ENCODE data around the gene PDE4D. TPM values are rescaled to one million over a fixed set of nuclear protein-coding genes. Genes with fewer than 3 reads are reported as not detected.

Gene PDE4D
- total RNA-seq, 1 donor from 2014 or later, result 81.0 TPM

DNA sequence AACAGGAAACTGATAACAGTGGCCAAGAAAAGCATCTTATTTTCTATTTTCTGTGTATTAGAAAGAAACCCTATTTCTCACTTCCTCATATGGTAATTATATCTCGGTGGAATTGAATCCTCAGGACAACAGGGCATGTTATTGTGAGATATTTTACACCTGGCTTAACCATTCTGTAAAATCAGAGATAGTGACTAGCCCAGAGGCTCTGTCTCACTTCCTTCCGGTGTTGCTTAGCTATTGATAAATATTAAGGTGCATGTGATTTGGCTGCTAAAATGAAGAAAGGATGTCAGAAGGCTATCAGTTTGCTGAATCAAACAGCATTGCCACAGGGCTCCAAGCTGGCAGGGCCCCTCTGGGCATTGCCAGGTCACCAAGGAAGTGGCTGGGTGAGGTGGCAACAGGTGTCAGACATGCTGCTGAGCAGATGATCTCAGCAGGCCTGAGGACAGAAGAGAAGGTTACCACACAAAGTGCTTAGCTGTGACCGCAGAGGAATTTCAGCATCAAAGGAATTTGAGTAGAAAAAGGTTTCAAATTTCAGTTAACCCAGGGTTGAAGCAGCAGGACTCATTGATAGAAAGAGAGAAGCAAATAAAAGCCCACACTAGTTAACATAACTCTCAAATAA is 330.7 kb downstream of the PDE4D start:
- intact Hi-C loops (cut with micrococcal nuclease), result no loop called here

DNA sequence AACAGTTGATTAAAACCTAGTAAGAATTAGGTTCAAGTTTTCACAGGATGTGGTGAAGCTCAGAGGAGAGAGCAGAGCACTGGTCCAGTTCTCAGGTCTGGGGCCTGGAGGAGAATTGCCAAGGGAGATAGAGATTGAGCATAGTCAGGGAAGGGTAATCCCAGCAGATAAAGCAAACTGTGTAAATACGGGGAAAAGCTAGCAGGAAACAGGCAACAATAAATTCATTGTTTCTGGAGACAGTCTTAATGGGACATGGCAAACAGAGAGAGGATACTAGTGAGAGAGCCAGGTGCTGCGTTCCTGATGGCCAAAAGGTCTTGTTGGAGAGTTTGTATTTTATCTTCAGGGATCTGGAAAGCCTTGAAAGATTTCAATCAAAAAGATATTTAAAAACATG is 333.0 kb downstream of the PDE4D start:
- intact Hi-C loops (cut with micrococcal nuclease), result no loop called here

DNA sequence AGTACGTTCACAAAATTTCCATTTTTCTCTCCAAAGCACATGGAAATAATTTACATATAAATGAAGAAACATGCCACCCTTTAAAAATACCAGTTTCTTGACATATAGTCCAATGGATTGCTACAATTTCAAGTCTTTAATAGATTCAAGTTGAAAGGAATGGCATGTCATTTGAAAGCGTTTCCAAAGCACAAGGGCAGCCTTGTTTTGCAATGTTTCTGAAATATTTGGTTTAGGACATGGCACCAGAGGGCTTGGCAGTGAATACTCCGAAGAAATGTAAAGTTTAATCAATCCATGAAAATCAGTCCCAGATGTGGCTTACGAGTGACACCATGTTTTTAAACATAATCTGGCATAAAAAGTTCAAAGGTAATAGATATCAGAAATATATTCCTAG is 333.7 kb downstream of the PDE4D start:
- intact Hi-C loops (cut with micrococcal nuclease), result no loop called here

DNA sequence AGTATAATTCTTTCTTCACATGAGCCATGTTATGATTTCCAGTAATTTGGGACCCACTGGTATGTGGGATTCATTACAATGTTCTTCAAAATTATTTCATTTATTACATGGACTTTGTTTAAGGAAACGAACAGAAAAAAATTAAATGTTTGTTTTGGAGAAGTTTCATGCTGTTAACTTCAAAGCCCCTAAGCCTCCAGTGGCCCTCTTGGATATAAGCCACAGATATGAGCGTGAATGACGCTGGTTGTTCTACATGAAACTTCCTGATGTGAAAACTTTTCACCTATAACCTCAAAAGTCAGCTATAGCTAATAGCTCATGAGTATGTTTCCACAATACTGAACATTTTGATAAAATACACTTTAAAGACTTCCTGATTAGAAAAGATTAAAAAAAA is 334.2 kb downstream of the PDE4D start:
- intact Hi-C loops (cut with micrococcal nuclease), result no loop called here

DNA sequence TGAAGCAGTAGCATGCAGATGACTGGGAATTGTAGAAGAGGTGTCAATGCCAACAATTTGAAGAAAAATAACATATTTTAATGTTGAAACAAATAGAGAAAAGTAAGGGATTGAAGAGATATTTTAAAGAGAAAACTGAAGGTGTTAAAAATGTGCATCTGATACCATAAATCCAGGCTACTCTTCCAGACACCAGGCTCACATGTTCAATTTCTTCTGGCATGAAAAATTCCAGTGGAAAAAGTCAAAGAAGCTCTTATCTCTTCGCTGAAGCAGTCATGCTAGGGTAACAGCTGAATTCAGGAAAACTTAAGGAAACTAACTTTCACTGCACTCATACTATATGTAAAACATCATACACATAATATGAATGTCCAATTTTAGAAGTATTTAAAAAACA is 335.0 kb downstream of the PDE4D start:
- intact Hi-C loops (cut with micrococcal nuclease), result no loop called here

DNA sequence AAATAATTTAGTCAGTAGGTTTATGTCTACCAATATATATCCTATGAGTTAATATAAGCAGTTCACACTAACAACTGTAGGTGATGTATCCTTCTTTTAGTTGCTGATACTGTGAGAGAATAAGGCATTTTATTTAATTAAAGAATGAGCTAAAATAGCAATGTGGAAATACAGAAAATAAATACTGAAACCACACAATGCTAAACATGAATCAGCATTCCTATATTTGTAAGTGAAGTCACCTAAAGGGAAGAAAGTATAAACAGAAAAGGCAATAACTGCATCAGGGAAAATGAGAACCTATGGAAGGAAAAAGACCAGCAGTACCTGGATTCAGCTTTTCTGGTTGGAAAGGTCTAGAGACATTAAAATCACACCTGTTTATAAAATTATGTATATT is 336.0 kb downstream of the PDE4D start:
- intact Hi-C loops (cut with micrococcal nuclease), result no loop called here

DNA sequence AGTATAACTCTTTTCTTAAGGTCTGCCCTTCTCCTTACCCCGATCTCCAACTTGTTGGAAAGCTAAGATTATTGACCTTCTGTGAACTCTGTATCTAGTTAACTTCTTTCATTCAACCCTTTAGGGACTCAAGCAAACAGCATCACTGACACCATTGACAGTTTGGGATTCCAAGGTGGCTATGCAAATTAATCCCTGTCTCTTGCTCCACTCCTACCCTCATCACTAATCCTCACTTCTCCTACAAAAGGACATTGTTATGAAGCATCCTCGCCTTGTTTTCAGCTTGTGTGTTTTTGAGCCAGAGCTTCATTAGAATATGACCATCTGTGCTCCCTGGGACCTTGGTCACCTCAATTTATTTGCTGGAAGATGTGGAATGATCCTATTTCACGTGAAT is 337.9 kb downstream of the PDE4D start:
- intact Hi-C loops (cut with micrococcal nuclease), result no loop called here

DNA sequence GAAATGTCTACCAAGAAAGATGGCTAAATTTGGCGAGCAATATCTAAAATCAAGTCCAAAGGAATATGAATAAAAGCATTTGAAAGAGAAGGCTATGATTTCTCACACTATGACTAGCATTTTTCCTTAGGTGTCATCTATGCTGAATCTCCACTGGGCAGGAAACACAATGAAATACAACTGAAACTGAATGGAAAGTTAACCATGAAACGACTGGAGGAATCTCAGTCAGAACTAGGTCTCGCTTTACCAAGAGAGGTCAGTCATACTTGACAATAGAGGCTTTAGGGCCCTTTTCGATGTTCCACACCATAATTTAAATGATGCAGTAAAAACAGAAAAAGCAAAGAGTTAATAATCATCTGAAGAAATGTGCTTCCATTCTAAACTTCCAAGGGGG is 339.0 kb downstream of the PDE4D start:
- intact Hi-C loops (cut with micrococcal nuclease), result no loop called here

DNA sequence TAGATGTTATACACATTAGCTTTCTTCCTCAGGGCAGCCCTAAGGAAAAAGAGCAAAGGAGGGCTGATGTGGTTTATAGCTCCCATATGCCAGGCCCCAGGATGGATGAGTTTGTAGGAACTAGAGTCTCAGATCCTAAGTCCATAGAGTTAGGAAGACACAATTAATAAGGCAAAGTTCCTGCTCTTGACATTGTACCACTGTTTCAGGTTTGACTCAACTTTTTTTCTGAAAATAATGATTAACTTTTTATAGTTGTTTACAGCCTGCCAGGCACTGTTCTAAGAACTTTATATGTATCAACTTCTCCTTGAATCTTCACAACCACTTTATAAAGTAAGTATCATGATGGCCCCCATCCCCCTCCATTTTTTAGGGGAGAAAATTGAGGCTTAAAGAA is 339.5 kb downstream of the PDE4D start:
- intact Hi-C loops (cut with micrococcal nuclease), result no loop called here

DNA sequence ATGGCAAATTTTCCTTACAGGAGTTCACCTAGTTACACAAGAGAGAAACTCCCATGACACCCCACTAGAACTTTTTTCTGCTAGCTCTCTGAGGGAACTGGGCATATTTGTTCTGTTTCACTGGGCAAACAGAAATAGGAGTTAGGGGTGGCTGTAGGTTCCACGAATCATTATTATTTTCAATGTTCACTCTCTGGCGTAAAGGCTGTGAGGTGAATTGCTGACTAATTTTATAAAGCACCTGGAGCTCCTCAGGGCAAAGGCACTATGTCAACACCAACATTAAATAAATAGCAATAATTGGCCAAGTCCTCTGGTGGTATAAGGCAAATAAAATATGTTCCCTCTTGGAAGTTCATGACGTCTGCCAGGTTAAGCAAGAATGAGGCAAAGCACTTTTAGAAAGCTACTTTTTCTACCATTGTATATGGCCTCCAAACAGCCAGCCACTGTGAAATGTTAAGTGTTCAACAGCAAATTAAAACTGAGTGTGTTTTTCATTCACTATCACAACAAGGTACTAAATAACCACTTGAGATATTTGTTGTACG is 344.6 kb downstream of the PDE4D start:
- intact Hi-C loops (cut with micrococcal nuclease), result no loop called here

DNA sequence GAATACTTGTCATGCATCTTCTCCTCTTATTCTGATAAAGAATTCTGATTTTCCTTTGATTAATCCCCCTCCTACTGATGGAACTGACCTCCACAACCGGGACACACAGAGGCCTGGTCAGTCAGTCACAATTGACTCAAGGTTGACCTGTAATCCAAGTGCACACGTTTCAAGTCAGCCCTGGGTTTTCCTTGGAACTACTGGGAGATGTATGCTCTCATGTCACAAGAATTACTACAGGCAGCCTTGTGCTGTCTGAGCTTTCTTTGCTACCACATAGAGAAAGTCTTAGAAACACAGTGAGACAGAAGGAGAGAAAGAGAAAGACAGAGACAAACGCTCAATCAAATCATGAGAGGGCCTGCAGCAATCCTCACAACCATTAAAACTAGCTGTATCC is 345.8 kb downstream of the PDE4D start:
- intact Hi-C loops (cut with micrococcal nuclease), result no loop called here

DNA sequence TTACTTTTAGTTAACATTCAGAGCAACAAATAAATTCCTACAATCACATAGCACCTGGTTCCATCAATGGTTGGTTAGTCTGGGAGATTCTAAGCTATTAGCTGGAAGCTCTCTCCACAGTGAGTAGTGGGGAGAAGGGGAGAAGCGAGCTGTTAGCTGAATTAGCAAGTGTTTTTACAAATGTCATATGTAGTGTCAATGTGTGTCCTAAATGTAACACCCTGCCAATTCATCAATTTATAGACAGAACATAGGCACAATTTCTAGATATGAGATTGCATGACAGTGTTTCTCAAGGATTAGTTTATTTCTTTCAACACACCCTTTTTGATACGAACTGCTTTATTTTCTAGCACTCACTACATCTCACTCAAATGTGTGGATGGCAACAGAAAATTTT is 349.0 kb downstream of the PDE4D start:
- intact Hi-C loops (cut with micrococcal nuclease), result no loop called here

DNA sequence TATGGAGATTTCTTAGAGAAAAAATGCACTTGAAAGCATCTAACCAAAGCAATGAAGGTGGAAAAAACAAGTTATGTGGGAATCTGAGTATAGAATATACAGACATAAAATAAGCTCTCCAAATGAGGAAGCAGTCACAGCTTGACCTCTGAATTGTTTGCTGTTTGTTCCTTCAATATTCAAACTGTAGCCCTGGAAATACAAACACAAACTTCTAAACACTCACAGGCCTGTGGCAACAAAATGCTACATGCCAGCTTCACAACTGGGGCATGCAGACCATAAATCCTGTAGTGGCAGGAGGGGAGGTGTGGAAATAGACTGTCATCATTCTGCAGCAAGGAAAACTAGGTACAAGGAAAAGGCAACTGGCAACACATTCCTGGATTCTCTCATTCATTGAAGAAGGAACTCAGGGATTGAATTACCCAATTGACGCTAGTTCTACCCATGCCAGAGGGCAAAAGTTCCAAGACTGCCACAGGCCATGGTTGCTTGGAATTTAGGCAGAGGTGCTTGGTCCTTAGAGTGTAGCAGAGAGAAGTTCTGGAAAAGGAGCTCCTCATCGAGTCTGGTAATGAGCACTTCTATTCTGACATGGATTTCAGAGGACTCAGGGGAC is 349.6 kb downstream of the PDE4D start:
- intact Hi-C loops (cut with micrococcal nuclease), result no loop called here

DNA sequence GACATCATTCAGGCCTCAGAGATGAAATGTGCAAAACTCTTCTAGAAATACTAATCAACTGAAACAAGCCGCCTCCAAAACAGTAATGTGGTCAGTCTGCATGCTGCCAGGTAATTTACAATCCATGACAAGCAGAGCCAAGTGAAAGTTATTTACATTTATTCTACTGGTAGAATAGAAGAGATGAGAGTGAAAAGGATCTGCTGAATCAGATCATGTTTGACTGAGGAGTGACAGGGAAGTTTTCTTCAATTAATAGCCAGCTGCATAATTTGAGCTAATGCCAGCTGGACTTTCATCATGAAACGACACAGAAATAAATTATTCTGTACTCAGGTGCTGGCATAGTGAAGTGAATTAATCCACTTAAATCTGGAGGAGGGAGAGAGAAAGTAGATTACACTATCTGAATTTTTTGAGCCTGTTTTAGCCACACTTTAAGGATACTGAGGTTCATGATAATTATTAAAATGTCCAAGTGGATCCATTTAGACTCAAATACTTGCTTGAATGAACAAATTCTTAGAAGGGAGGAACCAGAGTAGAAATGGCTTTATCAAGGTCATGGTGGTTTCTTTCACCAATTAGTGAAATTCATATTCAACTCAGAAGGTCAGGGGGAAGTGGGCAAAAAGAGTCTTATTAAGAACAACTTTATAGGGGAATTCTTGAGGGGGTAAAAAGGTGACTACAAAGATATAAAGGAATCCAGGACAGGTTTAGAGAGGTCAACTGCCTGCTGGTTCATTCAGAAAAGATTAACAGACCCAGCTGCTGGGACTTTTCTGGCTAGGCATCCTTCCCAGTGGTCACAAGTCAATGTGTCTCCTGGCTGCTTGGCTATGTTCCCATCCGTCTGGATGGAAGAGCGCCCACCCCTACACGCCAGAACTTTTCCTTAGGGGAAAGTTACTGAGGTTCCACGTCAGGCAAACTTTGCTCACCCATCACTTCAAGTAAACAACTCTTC is 350.4 kb downstream of the PDE4D start:
- intact Hi-C loops (cut with micrococcal nuclease), result no loop called here

DNA sequence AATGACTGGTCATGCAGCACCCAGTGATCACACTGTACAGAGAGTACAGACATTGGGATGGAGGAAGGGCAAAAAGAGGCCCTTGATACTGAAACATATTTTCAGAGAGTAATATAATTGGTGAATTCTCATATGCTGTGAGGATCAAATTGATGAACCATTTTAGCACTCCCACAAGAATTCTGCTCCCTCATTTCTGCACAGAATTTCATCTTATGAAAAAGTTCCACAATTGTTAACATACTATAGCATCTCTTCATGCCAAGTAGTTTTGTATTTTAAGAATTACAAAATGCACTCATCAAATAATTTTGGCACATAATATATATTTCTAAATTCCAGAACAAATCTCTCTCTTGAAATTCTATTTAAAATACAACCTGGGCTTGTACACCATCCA is 351.2 kb downstream of the PDE4D start:
- intact Hi-C loops (cut with micrococcal nuclease), result no loop called here

DNA sequence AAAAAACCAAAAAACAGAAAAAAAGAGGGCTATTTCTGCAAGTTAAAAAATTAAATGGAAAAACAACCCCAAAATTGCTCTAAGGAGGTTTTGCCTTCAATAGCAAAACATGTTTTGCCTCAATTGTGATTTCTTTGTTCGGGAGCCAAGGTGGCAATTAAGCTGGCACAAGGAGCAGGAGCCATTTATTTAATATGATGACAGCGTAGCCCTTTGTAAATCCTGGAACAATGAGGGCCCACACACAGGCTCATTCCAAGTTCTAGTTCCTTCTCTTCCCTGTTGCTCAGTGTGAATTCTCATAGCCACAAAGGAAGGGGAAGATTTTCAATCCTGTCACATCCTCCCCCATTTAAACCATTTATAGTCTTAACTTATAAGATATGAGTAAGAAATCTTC is 353.2 kb downstream of the PDE4D start:
- intact Hi-C loops (cut with micrococcal nuclease), result no loop called here

DNA sequence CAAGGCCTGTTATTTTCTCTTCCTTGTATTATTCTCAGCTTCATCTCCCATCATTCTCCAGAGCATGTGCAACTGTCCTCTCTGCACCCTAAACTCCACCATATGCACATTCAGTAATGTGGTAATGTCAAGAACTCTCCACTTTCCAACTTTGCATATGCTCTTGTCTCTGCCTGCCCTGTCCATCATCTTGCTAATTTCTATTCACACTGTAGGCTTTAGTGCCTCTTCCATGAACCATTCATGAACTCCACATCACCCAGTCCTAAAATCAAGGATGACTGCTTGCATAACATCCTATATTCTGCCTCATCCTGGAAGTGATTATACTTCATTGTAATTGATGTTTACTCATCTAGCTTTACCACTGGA is 354.8 kb downstream of the PDE4D start:
- intact Hi-C loops (cut with micrococcal nuclease), result no loop called here

DNA sequence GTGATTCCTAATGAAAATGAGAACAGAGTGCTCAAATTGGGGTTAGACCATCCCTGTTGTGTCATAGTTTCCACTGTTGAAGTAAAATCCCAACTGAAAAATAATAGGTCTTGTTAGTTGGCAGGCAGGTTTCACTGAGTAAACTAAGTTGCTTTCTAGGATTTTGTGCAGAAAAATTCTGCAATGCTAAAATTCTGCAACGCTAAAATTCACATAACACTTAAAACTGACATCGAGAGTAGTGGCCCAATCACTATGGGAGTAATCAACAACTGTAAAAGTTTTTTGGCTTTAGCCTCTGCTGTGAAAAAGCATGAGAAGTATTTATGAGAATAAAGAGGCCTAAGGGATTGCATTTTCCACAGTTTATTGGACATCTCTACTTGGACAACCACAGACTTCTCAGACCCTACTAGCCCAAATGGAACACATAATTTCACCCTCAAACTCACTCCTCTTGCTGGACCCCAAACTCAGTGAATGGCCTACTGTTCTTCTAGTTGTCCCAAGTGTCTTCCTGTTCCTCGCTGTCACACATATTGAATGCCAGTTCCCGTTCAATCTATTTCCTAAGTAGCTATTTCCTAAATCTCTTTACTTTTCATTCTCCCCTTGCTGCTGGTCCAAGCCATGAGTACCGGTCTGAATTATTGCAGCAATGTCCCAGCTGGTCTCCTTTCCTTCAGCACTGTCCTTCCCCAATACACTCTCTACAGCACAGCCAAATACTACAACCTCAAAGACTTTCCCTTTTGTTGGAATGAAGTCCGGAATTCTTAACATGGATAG is 355.4 kb downstream of the PDE4D start:
- intact Hi-C loops (cut with micrococcal nuclease), result no loop called here

DNA sequence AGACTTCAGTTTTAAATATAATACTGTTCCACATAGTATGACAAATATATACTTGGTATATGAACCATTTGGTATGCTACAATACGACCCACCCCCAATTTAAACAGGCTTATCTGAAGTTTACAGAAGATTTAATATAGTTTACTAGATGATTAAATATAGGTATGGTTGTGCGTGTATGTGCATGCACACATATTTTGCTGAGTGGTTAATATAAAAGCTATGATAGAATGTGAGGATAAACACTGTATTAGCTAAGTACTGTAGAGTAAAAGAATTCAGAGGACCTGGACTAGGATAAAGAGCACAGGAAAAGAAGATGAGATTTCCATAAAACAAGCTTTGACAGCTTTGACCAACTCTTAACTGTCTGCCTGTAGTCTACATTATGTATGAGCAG is 356.7 kb downstream of the PDE4D start:
- intact Hi-C loops (cut with micrococcal nuclease), result no loop called here

DNA sequence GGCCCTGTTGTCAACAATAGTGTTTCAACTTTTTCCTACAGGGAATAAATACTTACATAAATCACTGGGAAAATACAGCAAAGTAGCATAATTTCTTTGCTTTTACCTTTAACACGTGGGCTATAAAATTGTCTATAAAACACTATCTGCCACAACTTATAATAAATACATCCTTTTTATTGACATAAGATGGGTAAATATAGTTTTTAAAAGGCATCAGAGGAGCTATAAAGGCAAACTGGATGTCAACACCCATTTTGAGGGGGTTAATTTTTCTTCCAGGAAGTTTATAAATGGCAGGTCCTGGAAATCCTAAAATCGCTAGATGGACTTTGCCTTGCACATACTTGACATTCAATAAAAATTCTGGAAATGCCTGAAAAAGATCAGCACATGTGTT is 358.0 kb downstream of the PDE4D start:
- intact Hi-C loops (cut with micrococcal nuclease), result no loop called here

DNA sequence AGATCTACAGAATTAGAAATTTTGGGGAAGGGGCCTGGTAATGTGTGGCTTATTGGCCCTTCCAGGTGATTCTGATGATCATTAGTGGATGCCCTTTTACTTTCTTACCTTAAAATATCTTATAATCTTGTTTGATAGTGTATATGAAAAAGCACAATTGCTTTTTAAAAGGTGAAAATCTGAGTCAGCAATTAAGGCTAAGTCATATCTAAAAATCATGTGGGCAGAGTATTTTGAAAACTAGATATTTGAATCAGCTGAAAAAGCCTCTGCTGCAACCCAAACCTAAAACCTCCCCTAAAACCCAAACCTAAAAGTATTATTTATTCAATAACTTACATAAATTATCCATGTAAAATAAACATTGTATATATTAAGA is 359.8 kb downstream of the PDE4D start:
- intact Hi-C loops (cut with micrococcal nuclease), result no loop called here
